B cell (primary cell): ENCODE measurements around the gene TOP1. TPM values are rescaled to one million over a fixed set of nuclear protein-coding genes. Genes with fewer than 3 reads are reported as not detected.
A peak's percentile ranks its signal among the peaks of the same experiment; 100 is the strongest.

Experiments
- ATAC-seq: fragments of 200-7000 bp; cut with Tn5 transposase; one replicate; pipeline ENCODE4 v1.10.0; 2021; ENCODE audit warnings: low read depth, mild to moderate bottlenecking, moderate number of reproducible peaks, moderate library complexity
- CTCF ChIA-PET: fragments of 350-600 bp; sonication (Branson Sonifier 250); formaldehyde crosslinking; loops from one replicate; lab custom pipeline; 2021; ENCODE audit warnings: antibody characterized with exemption, inconsistent platforms; lab: Charles Lee
- POLR2A ChIA-PET: fragments of 350-600 bp; sonication (Branson Sonifier 250); formaldehyde crosslinking; loops from one replicate; lab custom pipeline; 2021; ENCODE audit warnings: antibody characterized with exemption; lab: Charles Lee
- DNase-seq: peaks from one replicate; pipeline ENCODE4 v3.0.0; 2013
- H2AFZ ChIP-seq: 2 replicates; pipeline ENCODE4 v1.6.1; 2012; ENCODE audit warnings: mild to moderate bottlenecking, low read depth, low read length; ENCODE audit not compliant: insufficient read depth, poor library complexity, severe bottlenecking
- H3K27ac ChIP-seq, 2 donors: 1 replicate in 1 of 2; 2 replicates in 1 of 2; pipeline ENCODE4 v1.5.1; 2012 to 2013; ENCODE audit warnings: low read length in 2 of 2, mild to moderate bottlenecking in 2 of 2, moderate library complexity in 1 of 2
- H3K27me3 ChIP-seq, 4 experiments: fragments of 200-600 bp in 1 of 4; sonication (generic) in 1 of 4; replicated peaks in 1 of 4; 1 replicate in 2 of 4; 2 replicates in 2 of 4; pipeline versions ENCODE4 v1.6.1 to v1.7.0; 2013 to 2016; ENCODE audit warnings: low read length in 3 of 4, mild to moderate bottlenecking in 2 of 4, mixed read lengths in 1 of 4, moderate library complexity in 1 of 4; ENCODE audit not compliant: insufficient read depth in 4 of 4, control insufficient read depth in 3 of 4; ENCODE audit errors: control extremely low read depth in 1 of 4
- H3K36me3 ChIP-seq, 2 experiments: replicated peaks in 1 of 2; 1 replicate in 1 of 2; 2 replicates in 1 of 2; pipeline versions ENCODE4 v1.6.1 to v1.7.1; 2013; ENCODE audit warnings: low read length in 1 of 2; ENCODE audit not compliant: insufficient read depth in 2 of 2, control insufficient read depth in 1 of 2; ENCODE audit errors: control extremely low read depth in 1 of 2, extremely low read depth in 1 of 2
- H3K4me1 ChIP-seq, 2 donors: fragments of 200-600 bp in 1 of 2; sonication (generic) in 1 of 2; 1 replicate in 1 of 2; 2 replicates in 1 of 2; pipeline versions ENCODE4 v1.5.1 to v1.6.1; 2013 to 2017; ENCODE audit warnings: low read length in 2 of 2; ENCODE audit not compliant: control insufficient read depth in 2 of 2, insufficient read depth in 2 of 2
- H3K4me2 ChIP-seq: replicated peaks from 2 replicates; pipeline ENCODE3; 2012; ENCODE audit warnings: mild to moderate bottlenecking, low read depth, low read length; ENCODE audit not compliant: poor library complexity, severe bottlenecking
- H3K4me3 ChIP-seq, 5 experiments: fragments of 200-600 bp in 1 of 5; sonication (generic) in 1 of 5; 1 replicate in 3 of 5; 2 replicates in 2 of 5; pipeline versions ENCODE4 v1.5.1 to v1.7.0; 2011 to 2016; ENCODE audit warnings: low read length in 4 of 5, mild to moderate bottlenecking in 4 of 5, low read depth in 2 of 5, control low read depth in 1 of 5, moderate library complexity in 1 of 5; ENCODE audit not compliant: insufficient read depth in 1 of 5; ENCODE audit errors: control extremely low read depth in 1 of 5, extremely low read depth in 1 of 5
- H3K79me2 ChIP-seq: fragments of 200-600 bp; sonication (generic); one replicate; pipeline ENCODE4 v1.6.0; 2016; ENCODE audit warnings: low read length; ENCODE audit not compliant: control insufficient read depth, insufficient read depth
- H3K9ac ChIP-seq: fragments of 200-600 bp; sonication (generic); 2 replicates; pipeline ENCODE4 v1.6.1; 2017; ENCODE audit warnings: mild to moderate bottlenecking, low read length, moderate library complexity
- H3K9me3 ChIP-seq, 3 donors: one replicate each; pipeline versions ENCODE4 v1.6.1 to v1.7.1; 2013; ENCODE audit warnings: low read length in 2 of 3; ENCODE audit not compliant: control insufficient read depth in 2 of 3, insufficient read depth in 1 of 3; ENCODE audit errors: control extremely low read depth in 1 of 3
- H4K20me1 ChIP-seq: 2 replicates; pipeline ENCODE4 v1.6.0; 2012; ENCODE audit warnings: mild to moderate bottlenecking, low read length; ENCODE audit not compliant: insufficient read depth, control insufficient read depth, poor library complexity, severe bottlenecking
- H3K27ac Mint-ChIP-seq: one replicate; pipeline ENCODE4 v1.8.0; 2021; ENCODE audit warnings: mixed read lengths
- H3K27me3 Mint-ChIP-seq: one replicate; pipeline ENCODE4 v1.8.0; 2021; ENCODE audit warnings: mixed read lengths
- H3K4me1 Mint-ChIP-seq: one replicate; pipeline ENCODE4 v1.8.0; 2021; ENCODE audit warnings: mixed read lengths
- H3K4me3 Mint-ChIP-seq: one replicate; pipeline ENCODE4 v1.8.0; 2021; ENCODE audit warnings: mixed read lengths
- H3K9me3 Mint-ChIP-seq: one replicate; pipeline ENCODE4 v1.8.0; 2022; ENCODE audit warnings: mixed read lengths; ENCODE audit not compliant: insufficient read depth
- EZH2 ChIP-seq: IDR thresholded peaks from 2 replicates; pipeline ENCODE4 v1.6.1; 2012; ENCODE audit warnings: borderline replicate concordance, low read depth, mild to moderate bottlenecking, moderate library complexity, low read length; ENCODE audit not compliant: insufficient read depth, poor library complexity, severe bottlenecking
- WGBS: methylation state at CpG from one replicate; pipeline ENCODE4 v1.1.5; 2013; ENCODE audit warnings: missing lambda C conversion rate; ENCODE audit not compliant: insufficient coverage; 5-methylcytosine and 5-hydroxymethylcytosine counted together
- intact Hi-C: fragments of 100-400 bp; cut with micrococcal nuclease; formaldehyde crosslinking; loops from one replicate; pipeline ENCODE4 v1.10.0; 2022
- polyA plus RNA-seq: library from polyadenylated mRNA; depleted of rRNA; stranded (reverse); fragments of >200 nt; gene quantifications from 2 replicates; pipeline ENCODE4 v1.2.3, GENCODE V29; 2012
- total RNA-seq, 2 donors: library from RNA; stranded (reverse); fragments of 120-200 nt in 1 of 2; gene quantifications; 1 replicate in 1 of 2; 2 replicates in 1 of 2; pipeline versions ENCODE4 v1.2.3 to v1.2.4, GENCODE V29; 2013 to 2022
- TF ChIP-seq, protein P1 (sequence below): fragments of 200-600 bp; IDR thresholded peaks from one replicate; pipeline ENCODE4 v1.8.0; 2022; ENCODE audit warnings: antibody characterized with exemption, mild to moderate bottlenecking

TOP1 gene
- total and polyA plus RNA-seq, 2 donors (not counting 1 experiment from before 2014, with no cell fraction given) = 5.4 to 44.9 TPM

DNA sequence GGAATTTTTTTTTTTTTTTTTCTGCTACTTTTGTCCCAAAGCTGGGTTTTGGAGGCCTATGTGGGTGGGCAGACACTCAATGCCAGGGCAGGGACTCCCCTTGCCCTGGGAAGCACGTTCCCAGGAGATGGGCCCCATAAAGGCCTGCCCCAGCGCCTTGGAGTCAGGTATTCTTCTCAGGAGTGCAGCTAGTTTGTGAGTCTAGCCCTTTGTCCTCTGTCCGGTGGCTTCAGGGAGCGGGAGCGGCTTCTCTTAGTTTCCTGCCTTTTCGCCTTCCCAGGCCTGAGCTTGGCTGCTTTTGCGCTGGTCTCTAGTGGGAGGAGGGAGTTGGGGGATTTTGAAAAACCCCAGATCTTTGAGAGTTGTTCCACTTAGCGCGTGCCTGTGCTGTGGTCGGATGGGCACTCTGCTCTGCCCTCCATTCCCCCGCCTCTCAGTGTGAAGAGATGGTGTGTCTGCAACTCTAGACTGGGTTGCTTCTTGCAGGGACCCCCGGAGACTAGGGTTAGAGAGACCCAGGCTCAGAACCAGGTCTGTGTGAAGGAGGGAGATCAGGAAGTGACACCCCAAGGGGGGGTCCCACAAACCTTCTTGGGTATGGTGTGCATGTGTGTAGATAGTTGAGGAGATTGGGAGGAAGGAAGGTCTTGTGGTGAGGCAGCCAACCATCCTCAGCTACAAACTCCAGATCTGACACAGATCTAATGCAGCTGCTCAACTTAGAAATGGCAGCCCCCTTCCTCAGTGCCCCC is 110.0 kb downstream of the TOP1 start:
- H3K4me1 Mint-ChIP-seq = peaks cover 81% of the 10 kb centered on the region
- CTCF ChIA-PET = interaction anchor here (1.1 to 10.0 kb wide), 4 partner anchors 16 to 206 kb away, joined by 3 to 122 read pairs (median 6); no protein-coding TSS in a partner anchor

More for the DNA sequence above, 110.0 kb downstream of the TOP1 start:
- POLR2A ChIA-PET = interaction anchor here (0.6 to 1.2 kb wide), 3 partner anchors 11 to 27 kb away, joined by 3 to 4 read pairs (median 4); no protein-coding TSS in a partner anchor
- H3K9ac ChIP-seq = peak overlapping the region; percentile 72
- peak overlapping the region; percentile 45 to 73 for H3K27ac ChIP-seq
- peaks cover 17% of the 10 kb centered on the region for H4K20me1 ChIP-seq
- peak overlapping the region; percentile 77 for H3K27ac Mint-ChIP-seq
- no peaks in the 10 kb centered on the region for H3K9me3 ChIP-seq
- H3K79me2 ChIP-seq = peaks cover 51% of the 10 kb centered on the region
- peak overlapping the region; percentile 92 for H3K4me2 ChIP-seq
- peaks cover 57 to 78% of the 10 kb centered on the region in 2 donors for H3K4me1 ChIP-seq
- peak overlapping the region; percentile 83 for H3K4me3 Mint-ChIP-seq
- TF ChIP-seq, protein P1, sequence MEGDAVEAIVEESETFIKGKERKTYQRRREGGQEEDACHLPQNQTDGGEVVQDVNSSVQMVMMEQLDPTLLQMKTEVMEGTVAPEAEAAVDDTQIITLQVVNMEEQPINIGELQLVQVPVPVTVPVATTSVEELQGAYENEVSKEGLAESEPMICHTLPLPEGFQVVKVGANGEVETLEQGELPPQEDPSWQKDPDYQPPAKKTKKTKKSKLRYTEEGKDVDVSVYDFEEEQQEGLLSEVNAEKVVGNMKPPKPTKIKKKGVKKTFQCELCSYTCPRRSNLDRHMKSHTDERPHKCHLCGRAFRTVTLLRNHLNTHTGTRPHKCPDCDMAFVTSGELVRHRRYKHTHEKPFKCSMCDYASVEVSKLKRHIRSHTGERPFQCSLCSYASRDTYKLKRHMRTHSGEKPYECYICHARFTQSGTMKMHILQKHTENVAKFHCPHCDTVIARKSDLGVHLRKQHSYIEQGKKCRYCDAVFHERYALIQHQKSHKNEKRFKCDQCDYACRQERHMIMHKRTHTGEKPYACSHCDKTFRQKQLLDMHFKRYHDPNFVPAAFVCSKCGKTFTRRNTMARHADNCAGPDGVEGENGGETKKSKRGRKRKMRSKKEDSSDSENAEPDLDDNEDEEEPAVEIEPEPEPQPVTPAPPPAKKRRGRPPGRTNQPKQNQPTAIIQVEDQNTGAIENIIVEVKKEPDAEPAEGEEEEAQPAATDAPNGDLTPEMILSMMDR = no peak
- TF ChIP-seq EZH2 = no peak
- H3K27me3 ChIP-seq = no peaks in the 10 kb centered on the region
- H3K4me3 ChIP-seq = peak overlapping the region in 4 of 5 experiments; percentile 47 to 83 (median 76)
- 42% methylated on average over 10 of the region's 12 CpGs for WGBS
- DNase-seq (peak; percentile 45), ATAC-seq (no peak)
- H3K9me3 Mint-ChIP-seq = no peaks in the 10 kb centered on the region
- intact Hi-C loops = loop anchor here (5.0 kb wide), 2 partner anchors 109 to 554 kb away; no protein-coding TSS in a partner anchor
- no peaks in the 10 kb centered on the region for H3K36me3 ChIP-seq
- H2AFZ ChIP-seq = peak overlapping the region; percentile 91
- H3K27me3 Mint-ChIP-seq = no peaks in the 10 kb centered on the region
